Measurements from ENCODE around the gene FER. TPM values are rescaled to one million over a fixed set of nuclear protein-coding genes. Genes with fewer than 3 reads are reported as not detected.
"Not testable (repeated sequence)": the region's sequence is repeated elsewhere in the genome, so short reads cannot be mapped to it uniquely, and the experiment has no call there.

The FER gene
- polyA plus RNA-seq, 1 experiment = 19.0 TPM

GRCh38 chr5:108793207-108793606, 45.5 kb downstream of the FER start:
- CTCF ChIA-PET = interaction anchor here (0.6 kb wide), 1 partner anchor 42 kb away, joined by 7 read pairs; no protein-coding TSS in a partner anchor

DNA sequence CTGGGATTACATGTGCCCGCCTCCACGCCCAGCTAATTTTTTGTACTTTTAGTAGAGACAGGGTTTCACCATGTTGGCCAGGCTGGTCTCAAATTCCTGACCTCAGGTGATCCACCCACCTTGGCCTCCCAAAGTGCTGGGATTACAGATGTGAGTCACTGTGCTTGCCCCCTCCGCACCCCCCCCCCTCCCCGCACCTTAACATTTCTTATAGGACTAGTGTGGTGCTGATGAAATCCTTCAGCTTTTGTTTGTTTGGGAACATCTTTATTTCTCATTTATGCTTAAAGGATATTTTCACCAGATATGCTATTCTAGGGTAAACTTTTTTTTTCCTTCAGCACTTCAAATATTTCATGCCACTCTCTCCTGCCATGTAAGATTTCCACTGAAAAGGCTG, 46.7 kb downstream of the FER start:
- H3K27me3 ChIP-seq (ENCODE audit: control insufficient read depth, insufficient read depth, low read length); H3K4me3 ChIP-seq (ENCODE audit: low read depth, low read length); H3K9me3 ChIP-seq (ENCODE audit: control insufficient read depth, insufficient read depth, low read length); DNase-seq (ENCODE audit: low read depth, low spot score); CTCF ChIA-PET; H3K27ac ChIP-seq (ENCODE audit: low read depth, low read length); POLR2A ChIA-PET: not testable (repeated sequence)

More at GRCh38 chr5:108793207-108793606, 45.5 kb downstream of the FER start:
- no peak for TF ChIP-seq CTCF (IDR thresholded peaks at IDR 0.05; ENCODE audit: low read depth, low read length)
- H3K9me3 ChIP-seq (ENCODE audit: control insufficient read depth, insufficient read depth, low read length) = no peaks in the 10 kb centered on the region
- POLR2A ChIA-PET = no interaction called here
- no peak for DNase-seq (ENCODE audit: low read depth, low spot score)
- H3K27me3 ChIP-seq (ENCODE audit: control insufficient read depth, insufficient read depth, low read length) = no peaks in the 10 kb centered on the region
- no peak overlapping the region for H3K4me3 ChIP-seq (ENCODE audit: low read depth, low read length)
- no peak overlapping the region for H3K27ac ChIP-seq (ENCODE audit: low read depth, low read length)

GRCh38 chr5:108797396-108797795, 49.7 kb downstream of the FER start:
- ChIA-PET POLR2A (no interaction called here), CTCF (no interaction called here)
- no peak for TF ChIP-seq CTCF (IDR thresholded peaks at IDR 0.05; ENCODE audit: low read depth, low read length)
- Histone ChIP-seq H3K27ac (ENCODE audit: low read depth, low read length) (no peak overlapping the region), H3K9me3 (ENCODE audit: control insufficient read depth, insufficient read depth, low read length) (no peaks in the 10 kb centered on the region), H3K27me3 (ENCODE audit: control insufficient read depth, insufficient read depth, low read length) (no peaks in the 10 kb centered on the region), H3K4me3 (ENCODE audit: low read depth, low read length) (no peak overlapping the region)
- DNase-seq (ENCODE audit: low read depth, low spot score) = no peak

- CTCF ChIA-PET = no interaction called here
- H3K27ac ChIP-seq (ENCODE audit: low read depth, low read length) = no peak overlapping the region
- DNase-seq (ENCODE audit: low read depth, low spot score) = no peak
- H3K27me3 ChIP-seq (ENCODE audit: control insufficient read depth, insufficient read depth, low read length) = no peaks in the 10 kb centered on the region
- POLR2A ChIA-PET = no interaction called here
- no peaks in the 10 kb centered on the region for H3K9me3 ChIP-seq (ENCODE audit: control insufficient read depth, insufficient read depth, low read length)
- TF ChIP-seq CTCF (IDR thresholded peaks at IDR 0.05; ENCODE audit: low read depth, low read length) = no peak
- H3K4me3 ChIP-seq (ENCODE audit: low read depth, low read length) = no peak overlapping the region
Observed at GRCh38 chr5:108797986-108798385, 50.3 kb downstream of the FER start.

GRCh38 chr5:108798513-108799265, 51.0 kb downstream of the FER start:
- CTCF ChIA-PET = no interaction called here
- POLR2A ChIA-PET = interaction anchor here (0.5 kb wide), 1 partner anchor 262 kb away, joined by 3 read pairs; no protein-coding TSS in a partner anchor
- no peak for DNase-seq (ENCODE audit: low read depth, low spot score)

More at GRCh38 chr5:108798513-108799265, 51.0 kb downstream of the FER start:
- Histone ChIP-seq H3K27ac (ENCODE audit: low read depth, low read length) (no peak overlapping the region), H3K9me3 (ENCODE audit: control insufficient read depth, insufficient read depth, low read length) (no peaks in the 10 kb centered on the region), H3K4me3 (ENCODE audit: low read depth, low read length) (no peak overlapping the region), H3K27me3 (ENCODE audit: control insufficient read depth, insufficient read depth, low read length) (no peaks in the 10 kb centered on the region)
- no peak for TF ChIP-seq CTCF (IDR thresholded peaks at IDR 0.05; ENCODE audit: low read depth, low read length)

Data from AG04450 (cell line).